Common myeloid progenitor, CD34-positive (primary cell): ENCODE measurements around the gene MAP4K4.

ENCODE experiments used
- CTCF ChIA-PET: fragments of 350-600 bp; sonication (Branson Sonifier 250); formaldehyde crosslinking; loops from one replicate; lab custom pipeline; 2021; ENCODE audit warnings: antibody characterized with exemption; lab: Charles Lee
- POLR2A ChIA-PET: fragments of 350-600 bp; sonication (Branson Sonifier 250); formaldehyde crosslinking; loops from one replicate; lab custom pipeline; 2021; ENCODE audit warnings: antibody characterized with exemption; lab: Charles Lee
- DNase-seq, 3 donors: peaks; one replicate each; pipeline versions ENCODE4 v3.0.0 to v3.0.0-alpha.2; 2013
- H3K27ac ChIP-seq, 2 experiments: 1 replicate in 1 of 2; 2 replicates in 1 of 2; pipeline ENCODE4 v1.7.0; 2013; ENCODE audit warnings: inconsistent platforms in 2 of 2, low read length in 2 of 2, mild to moderate bottlenecking in 2 of 2, low read depth in 1 of 2, moderate library complexity in 1 of 2; ENCODE audit not compliant: severe bottlenecking in 2 of 2, insufficient read depth in 1 of 2, poor library complexity in 1 of 2
- H3K27me3 ChIP-seq, 5 experiments: replicated peaks in 2 of 5; 1 replicate in 3 of 5; 2 replicates in 2 of 5; pipeline versions ENCODE4 v1.6.1 to v1.7.0; 2013; ENCODE audit warnings: low read length in 4 of 5, mild to moderate bottlenecking in 2 of 5, moderate library complexity in 2 of 5, inconsistent platforms in 1 of 5; ENCODE audit not compliant: insufficient read depth in 5 of 5, control insufficient read depth in 4 of 5
- H3K36me3 ChIP-seq, 4 experiments: 1 replicate in 2 of 4; 2 replicates in 2 of 4; pipeline versions ENCODE4 v1.6.1 to v1.7.0; 2013; ENCODE audit warnings: low read length in 3 of 4, control low read depth in 1 of 4, mild to moderate bottlenecking in 1 of 4; ENCODE audit not compliant: control insufficient read depth in 4 of 4, insufficient read depth in 4 of 4
- H3K4me1 ChIP-seq, 4 experiments: 1 replicate in 3 of 4; 2 replicates in 1 of 4; pipeline versions ENCODE4 v1.6.1 to v1.7.1; 2013; ENCODE audit warnings: low read length in 3 of 4, mild to moderate bottlenecking in 3 of 4, control low read depth in 1 of 4, inconsistent platforms in 1 of 4, moderate library complexity in 1 of 4; ENCODE audit not compliant: control insufficient read depth in 4 of 4, insufficient read depth in 4 of 4; ENCODE audit errors: control extremely low read depth in 1 of 4
- H3K4me3 ChIP-seq, 7 experiments: 1 replicate in 4 of 7; 2 replicates in 3 of 7; pipeline versions ENCODE4 v1.5.1 to v1.7.0; 2013; ENCODE audit warnings: mild to moderate bottlenecking in 7 of 7, low read length in 6 of 7, moderate library complexity in 6 of 7, inconsistent platforms in 2 of 7, low read depth in 2 of 7, control low read depth in 1 of 7; ENCODE audit not compliant: insufficient read depth in 4 of 7, control insufficient read depth in 1 of 7; ENCODE audit errors: extremely low read depth in 1 of 7
- H3K9me3 ChIP-seq, 5 experiments: 1 replicate in 4 of 5; 2 replicates in 1 of 5; pipeline versions ENCODE4 v1.6.1 to v1.7.1; 2013; ENCODE audit warnings: low read length in 4 of 5, mild to moderate bottlenecking in 2 of 5, inconsistent platforms in 1 of 5, low read depth in 1 of 5, moderate library complexity in 1 of 5; ENCODE audit not compliant: control insufficient read depth in 4 of 5, insufficient read depth in 2 of 5; ENCODE audit errors: control extremely low read depth in 1 of 5
- WGBS: methylation state at CpG from one replicate; pipeline ENCODE4 v1.1.5; 2013; ENCODE audit not compliant: insufficient coverage; 5-methylcytosine and 5-hydroxymethylcytosine counted together

MAP4K4 gene

DNA sequence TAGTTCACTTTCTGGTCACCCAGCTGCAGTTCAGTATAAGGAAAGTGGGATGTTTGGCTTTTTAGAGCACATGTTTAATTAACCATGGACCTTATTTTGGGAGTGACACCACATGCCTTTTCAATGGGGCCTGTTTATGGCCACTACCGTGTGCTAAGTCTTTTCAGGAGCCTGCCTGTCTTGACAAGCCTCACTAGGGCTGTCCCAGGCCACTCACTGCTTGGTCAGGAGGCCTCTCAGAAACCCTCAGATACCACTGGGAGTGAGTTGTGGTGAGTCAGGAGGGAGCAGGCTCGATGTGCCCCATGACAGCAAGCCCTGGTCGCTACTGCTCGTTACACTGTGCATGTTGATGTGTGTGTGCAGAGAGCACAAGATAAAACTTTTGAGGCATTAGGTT is 123.0 kb downstream of the MAP4K4 start:
- 92% methylated on average over 1 of the region's 4 CpGs for WGBS
- peak in 1 of 3 donors; percentile 23 for DNase-seq
- Histone ChIP-seq H3K27me3 (no peaks in the 10 kb centered on the region), H3K4me1 (peaks cover 0 to 13% (median 7%) of the 10 kb centered on the region in 4 experiments), H3K27ac (no peak overlapping the region), H3K36me3 (peaks cover 0 to 11% (median 0%) of the 10 kb centered on the region in 4 experiments), H3K4me3 (no peak overlapping the region), H3K9me3 (no peaks in the 10 kb centered on the region)
- ChIA-PET POLR2A (no interaction called here), CTCF (interaction anchor here (1.0 kb wide), 1 partner anchor 12 kb away, joined by 4 read pairs; no protein-coding TSS in a partner anchor)

DNA sequence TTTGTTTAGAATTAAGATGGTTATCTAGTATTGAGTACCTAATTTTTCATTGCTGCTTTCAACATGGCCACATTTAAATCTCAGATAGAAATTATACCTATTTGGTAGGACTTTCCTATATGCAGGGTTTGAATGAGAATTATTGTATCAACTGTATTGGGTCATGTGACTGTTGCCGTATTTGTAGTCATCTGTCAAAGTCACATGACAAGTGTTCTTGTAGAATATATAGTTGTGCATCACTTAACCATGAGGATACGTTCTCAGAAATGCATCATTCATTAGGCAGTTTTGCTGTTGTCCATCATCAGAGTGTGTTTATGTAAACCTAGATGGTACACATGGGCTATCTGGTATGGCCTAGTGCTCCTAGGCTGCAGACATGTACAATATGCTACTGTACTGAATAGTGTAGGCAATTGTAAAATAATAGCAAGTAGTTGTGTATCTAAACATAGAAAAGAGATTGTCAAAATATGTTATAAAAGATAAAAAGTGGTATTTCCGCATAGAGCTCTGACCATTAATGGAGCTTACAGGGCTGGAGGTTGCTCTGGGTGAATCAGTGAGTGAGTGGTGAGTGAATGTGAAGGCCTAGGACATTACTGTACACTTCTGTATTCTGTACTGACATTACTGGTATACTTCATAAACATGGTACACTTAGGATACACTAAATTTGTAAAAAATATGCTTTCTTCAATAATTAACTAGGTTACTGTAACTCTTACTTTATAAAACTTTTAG is 123.7 kb downstream of the MAP4K4 start:
- no peak overlapping the region for H3K27ac ChIP-seq
- no peak overlapping the region for H3K4me3 ChIP-seq
- WGBS, result 100% methylated on average over 2 of the region's 3 CpGs
- no peaks in the 10 kb centered on the region for H3K9me3 ChIP-seq
- H3K27me3 ChIP-seq, result no peaks in the 10 kb centered on the region
- peaks cover 0 to 12% (median 1%) of the 10 kb centered on the region in 4 experiments for H3K36me3 ChIP-seq
- POLR2A ChIA-PET, result no interaction called here
- no peak for DNase-seq
- peaks cover 0 to 14% (median 7%) of the 10 kb centered on the region in 4 experiments for H3K4me1 ChIP-seq
- CTCF ChIA-PET, result interaction anchor here (0.6 to 4.5 kb wide), 9 partner anchors 10 to 403 kb away, joined by 3 to 25 read pairs (median 4); no protein-coding TSS in a partner anchor

DNA sequence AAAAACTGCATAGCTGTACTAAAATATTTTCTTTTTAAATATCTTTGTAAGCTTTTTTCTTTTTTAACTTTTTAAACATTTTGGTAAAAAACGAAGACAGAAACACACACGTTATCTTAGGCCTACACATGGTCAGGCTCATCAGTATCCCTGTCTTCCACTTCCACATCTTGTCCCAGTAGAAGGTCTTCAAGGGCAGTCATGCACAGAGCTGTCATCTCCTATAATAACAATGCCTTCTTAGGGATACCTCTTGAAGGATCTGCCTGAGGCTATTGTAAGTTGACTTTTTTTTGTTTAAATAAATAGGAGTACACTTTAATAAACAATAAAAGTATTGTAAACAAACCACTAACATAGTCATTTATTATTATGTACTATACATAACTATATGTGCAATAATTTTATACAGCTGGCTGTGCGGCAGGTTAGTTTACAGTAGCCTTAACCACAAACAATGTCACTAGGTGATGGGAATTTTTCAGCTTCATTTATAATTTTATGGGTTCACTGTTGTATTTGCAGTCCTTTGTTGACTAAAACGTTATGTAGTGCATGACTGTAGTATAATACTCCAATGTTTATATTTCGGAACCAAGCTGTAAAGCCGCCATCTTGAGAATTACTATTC is 124.4 kb downstream of the MAP4K4 start:
- WGBS, result 100% methylated on average over 2 of the region's 6 CpGs
- no peak for DNase-seq
- CTCF ChIA-PET, result interaction anchor here (0.6 to 4.5 kb wide), 15 partner anchors 10 to 403 kb away, joined by 3 to 25 read pairs (median 4); no protein-coding TSS in a partner anchor
- H3K4me3 ChIP-seq, result no peak overlapping the region
- peaks cover 0 to 18% (median 9%) of the 10 kb centered on the region in 4 experiments for H3K4me1 ChIP-seq
- no peak overlapping the region for H3K27ac ChIP-seq
- peaks cover 0 to 13% (median 1%) of the 10 kb centered on the region in 4 experiments for H3K36me3 ChIP-seq
- no peaks in the 10 kb centered on the region for H3K27me3 ChIP-seq
- no peaks in the 10 kb centered on the region for H3K9me3 ChIP-seq
- POLR2A ChIA-PET, result no interaction called here

DNA sequence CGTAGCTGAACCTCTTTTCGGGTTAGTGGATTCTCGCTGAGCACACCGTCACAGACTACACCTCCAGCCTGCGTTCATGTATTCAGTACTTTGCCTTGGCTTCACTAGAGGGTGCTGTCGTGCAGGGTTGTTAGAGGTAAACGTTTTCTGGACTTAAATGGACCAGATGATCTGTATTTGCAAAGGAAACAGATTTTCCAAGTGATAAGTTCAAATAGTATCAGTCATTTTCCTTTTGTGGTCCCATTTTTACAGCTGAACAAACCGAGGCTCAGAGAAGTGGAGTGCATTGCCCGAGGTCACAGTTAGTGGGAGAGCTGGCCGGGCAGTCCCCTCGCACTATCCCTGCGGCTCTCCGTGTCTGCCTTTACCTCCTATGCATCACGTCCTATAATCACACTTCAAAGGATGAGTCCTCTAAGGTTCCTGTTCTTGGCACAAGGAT is 125.9 kb downstream of the MAP4K4 start:
- no peak overlapping the region for H3K27ac ChIP-seq
- H3K27me3 ChIP-seq, result no peaks in the 10 kb centered on the region
- H3K36me3 ChIP-seq, result peaks cover 0 to 19% (median 4%) of the 10 kb centered on the region in 4 experiments
- H3K9me3 ChIP-seq, result no peaks in the 10 kb centered on the region
- CTCF ChIA-PET, result interaction anchor here (0.8 to 4.5 kb wide), 14 partner anchors 13 to 481 kb away, joined by 3 to 25 read pairs (median 4); partner anchors contain the start of gene MAP4K4
- peak overlapping the region in 2 of 7 experiments; percentile 13 to 50 for H3K4me3 ChIP-seq
- DNase-seq, result peak; percentile 75 to 92 (median 89)
- POLR2A ChIA-PET, result no interaction called here
- WGBS, result 5% methylated on average over 5 of the region's 14 CpGs
- H3K4me1 ChIP-seq, result peaks cover 3 to 26% (median 12%) of the 10 kb centered on the region in 4 experiments

DNA sequence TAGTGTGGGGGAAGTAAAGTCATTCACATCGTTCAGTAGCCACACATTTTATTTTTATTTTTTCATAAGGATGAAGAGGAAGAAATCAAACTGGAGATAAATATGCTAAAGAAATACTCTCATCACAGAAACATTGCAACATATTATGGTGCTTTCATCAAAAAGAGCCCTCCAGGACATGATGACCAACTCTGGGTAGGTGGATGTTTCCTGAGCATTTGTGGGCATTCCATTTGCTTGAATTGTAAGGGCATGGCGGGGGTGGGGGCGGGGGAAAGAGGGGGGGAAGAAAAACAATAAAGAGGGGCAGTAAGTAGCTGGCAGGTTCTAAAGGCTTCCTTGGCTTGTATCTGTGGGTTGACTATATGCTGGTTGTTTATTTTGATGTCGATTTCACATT is 126.4 kb downstream of the MAP4K4 start:
- Histone ChIP-seq H3K27ac (no peak overlapping the region), H3K4me3 (no peak overlapping the region), H3K9me3 (no peaks in the 10 kb centered on the region), H3K27me3 (no peaks in the 10 kb centered on the region), H3K36me3 (peaks cover 0 to 23% (median 6%) of the 10 kb centered on the region in 4 experiments), H3K4me1 (peaks cover 5 to 31% (median 12%) of the 10 kb centered on the region in 4 experiments)
- WGBS, result 86% methylated on average over 1 of the region's 4 CpGs
- ChIA-PET POLR2A (no interaction called here), CTCF (interaction anchor here (0.9 to 5.9 kb wide), 9 partner anchors 20 to 482 kb away, joined by 3 to 31 read pairs (median 4); partner anchors contain the start of gene MAP4K4)
- no peak for DNase-seq

DNA sequence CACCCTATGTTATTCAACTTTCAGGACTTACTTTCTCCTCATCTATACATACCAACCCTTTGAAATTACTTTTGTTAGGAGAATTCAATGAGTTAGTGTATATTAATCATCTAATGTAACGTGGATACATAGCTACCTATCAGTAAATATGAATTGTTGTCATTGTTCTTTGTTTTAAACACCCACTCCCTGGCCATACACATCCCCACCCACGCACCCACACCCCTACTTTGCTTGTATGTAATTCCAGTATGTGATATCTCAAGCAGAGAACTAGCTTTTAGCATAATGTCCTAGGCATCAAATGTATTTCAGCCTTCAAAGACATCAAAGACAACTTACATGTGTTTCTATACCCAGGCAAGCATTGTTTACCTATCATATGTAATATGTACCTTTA is 129.2 kb downstream of the MAP4K4 start:
- ChIA-PET POLR2A (no interaction called here), CTCF (interaction anchor here (1.0 to 5.9 kb wide), 7 partner anchors 9 to 484 kb away, joined by 3 to 31 read pairs (median 4); no protein-coding TSS in a partner anchor)
- no peaks in the 10 kb centered on the region for H3K27me3 ChIP-seq
- H3K4me3 ChIP-seq, result no peak overlapping the region
- no peaks in the 10 kb centered on the region for H3K9me3 ChIP-seq
- peaks cover 5 to 30% (median 12%) of the 10 kb centered on the region in 4 experiments for H3K4me1 ChIP-seq
- no peak for DNase-seq
- H3K36me3 ChIP-seq, result peaks cover 8 to 44% (median 19%) of the 10 kb centered on the region in 4 experiments
- H3K27ac ChIP-seq, result no peak overlapping the region
- WGBS, result no CpG with 5 or more reads among the region's 2 CpGs
